IPS DF 4.7 (cell line): Measurements from ENCODE around the gene PPP3R2.
"Not testable (repeated sequence)": the region's sequence is repeated elsewhere in the genome, so short reads cannot be mapped to it uniquely, and the experiment has no call there.

ENCODE experiments used
- DNase-seq: peaks from one replicate; pipeline ENCODE4 v3.0.0-alpha.2; 2013; ENCODE audit warnings: low spot score; ENCODE audit errors: extremely low read depth

PPP3R2 gene

GRCh38 chr9:101590074-101590473, 4.7 kb downstream of the PPP3R2 start:
- DNase-seq: not testable (repeated sequence)

- no peak for DNase-seq
These were observed 7.3 kb downstream of the PPP3R2 start for GRCh38 chr9:101587332-101588043.

DNA sequence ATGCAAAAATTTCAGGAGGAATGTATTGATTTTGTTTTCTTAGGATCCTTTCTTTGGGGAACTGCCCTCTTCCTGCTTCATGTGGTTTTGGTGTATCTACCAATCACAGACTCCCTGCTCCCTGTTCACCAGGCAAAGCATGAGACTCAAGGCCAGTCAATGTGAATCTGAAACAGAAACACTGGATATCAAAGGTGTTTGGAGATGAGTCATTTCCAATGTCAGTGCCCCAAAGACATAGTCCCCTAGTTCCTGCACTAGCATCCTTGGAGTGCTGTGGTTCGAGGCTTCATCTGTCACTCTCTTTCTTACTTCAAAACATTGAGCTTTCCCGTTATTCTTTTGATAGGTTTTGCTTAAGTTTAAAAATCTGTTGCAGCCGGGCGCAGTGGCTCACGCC, 8.1 kb downstream of the PPP3R2 start:
- no peak for DNase-seq

DNA sequence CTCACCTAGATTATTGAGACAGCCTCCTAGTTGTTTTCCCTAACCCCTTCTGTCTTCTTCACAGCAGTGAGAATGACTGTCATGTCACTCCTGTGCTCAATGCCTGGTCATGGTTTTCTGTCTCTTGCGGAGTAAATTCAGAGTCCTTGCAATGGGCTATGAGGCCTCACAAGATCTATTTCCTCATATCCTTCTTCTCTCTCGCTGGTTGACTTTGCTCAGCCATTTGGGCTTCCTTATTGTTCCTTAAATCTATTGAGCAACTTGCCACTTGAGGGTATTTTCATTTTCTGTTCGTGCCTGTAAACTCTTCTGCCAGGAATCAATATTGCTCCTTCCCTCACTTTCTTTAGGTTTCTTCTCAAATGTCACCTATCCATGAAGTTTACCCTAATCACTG, 9.0 kb downstream of the PPP3R2 start:
- DNase-seq: no peak

DNA sequence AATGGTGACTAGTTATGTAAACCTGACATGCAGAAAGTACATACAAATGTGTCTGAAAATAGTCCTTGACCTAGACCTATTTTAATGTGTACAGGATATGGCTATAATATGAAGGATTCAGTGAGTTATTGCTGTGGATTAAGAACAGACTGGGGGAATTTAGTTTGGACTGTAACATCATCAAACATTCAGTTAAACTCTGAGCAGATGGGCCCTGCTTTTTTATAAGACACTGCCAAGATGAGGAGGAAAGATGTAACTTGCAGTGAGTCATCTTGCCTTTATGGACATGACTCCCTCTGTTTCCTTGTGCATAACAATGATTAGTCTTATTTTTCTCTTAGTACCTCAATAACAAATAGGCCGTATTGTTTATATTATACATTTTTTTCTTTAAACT, 12.2 kb downstream of the PPP3R2 start:
- no peak for DNase-seq

- no peak for DNase-seq
These were observed 14.8 kb downstream of the PPP3R2 start for GRCh38 chr9:101579711-101580545.

- DNase-seq: no peak
These were observed 16.4 kb downstream of the PPP3R2 start for GRCh38 chr9:101578378-101578777.

GRCh38 chr9:101574731-101575333, 19.9 kb downstream of the PPP3R2 start:
- DNase-seq: no peak

DNA sequence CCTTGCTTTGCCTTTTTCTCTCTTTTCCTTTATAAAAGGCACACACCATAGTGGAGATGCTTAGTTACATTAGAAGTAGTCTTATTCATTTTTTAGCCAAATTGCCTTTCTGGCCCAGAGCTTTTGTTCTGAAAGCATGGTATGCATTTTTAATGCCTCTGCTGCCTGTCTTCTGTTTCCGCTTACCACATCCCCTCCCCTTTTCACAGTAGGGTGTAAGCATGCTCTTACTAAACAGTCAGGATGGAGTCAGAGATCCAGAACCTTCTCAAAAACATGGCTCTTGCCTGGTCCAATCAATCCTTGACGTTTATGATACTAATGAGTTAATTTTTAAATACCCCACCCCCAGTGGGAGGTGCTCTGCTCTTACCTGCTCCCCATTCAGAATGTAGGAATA, 22.5 kb downstream of the PPP3R2 start:
- DNase-seq: no peak

DNA sequence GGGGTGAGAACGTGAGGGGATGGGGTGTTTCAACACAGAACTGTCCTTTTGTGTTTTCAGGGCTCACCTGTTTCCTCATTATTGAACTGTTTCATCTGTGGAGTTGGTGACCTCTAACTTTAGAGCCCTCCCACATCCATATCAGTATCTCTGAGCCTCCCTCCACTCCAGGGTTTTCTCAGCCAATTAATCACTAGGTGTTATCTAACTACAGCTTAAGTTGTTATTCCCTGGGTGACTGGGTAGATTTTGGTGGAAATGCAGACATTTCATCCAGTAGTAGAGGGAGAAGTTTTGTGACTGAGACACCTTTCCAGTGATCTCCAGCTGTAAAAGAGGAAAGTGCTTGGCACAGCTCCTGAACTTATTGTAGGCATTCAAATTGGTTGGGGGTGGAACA, 23.7 kb downstream of the PPP3R2 start:
- DNase-seq: no peak

GRCh38 chr9:101569741-101570501, 24.8 kb downstream of the PPP3R2 start:
- DNase-seq: no peak

- no peak for DNase-seq
These were observed 26.9 kb downstream of the PPP3R2 start for GRCh38 chr9:101567725-101568350.

GRCh38 chr9:101566904-101567724, 27.7 kb downstream of the PPP3R2 start:
- DNase-seq: no peak

DNA sequence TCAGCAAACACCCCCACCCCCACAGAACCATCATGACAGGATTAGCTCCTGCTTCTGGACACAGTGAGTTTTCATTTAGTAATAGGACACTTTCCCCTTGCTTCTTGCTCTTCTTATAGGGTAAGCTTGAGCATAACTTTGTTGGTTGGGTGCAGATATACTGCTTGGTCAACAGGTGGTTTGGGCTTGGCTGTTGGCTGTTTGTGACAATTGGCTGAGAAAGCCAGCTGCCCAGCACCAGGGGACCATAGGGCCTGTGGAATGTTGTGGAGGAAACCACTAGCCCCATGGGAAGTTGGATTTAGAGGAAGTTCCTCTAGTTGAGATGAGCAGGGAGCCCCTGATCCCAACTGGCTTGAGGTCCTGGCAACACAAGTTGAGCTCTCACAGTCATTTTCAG, 30.5 kb downstream of the PPP3R2 start:
- DNase-seq: no peak

- DNase-seq: no peak
These were observed 31.8 kb downstream of the PPP3R2 start for GRCh38 chr9:101562966-101563365.

- no peak for DNase-seq
These were observed 33.0 kb downstream of the PPP3R2 start for GRCh38 chr9:101561740-101562139.

DNA sequence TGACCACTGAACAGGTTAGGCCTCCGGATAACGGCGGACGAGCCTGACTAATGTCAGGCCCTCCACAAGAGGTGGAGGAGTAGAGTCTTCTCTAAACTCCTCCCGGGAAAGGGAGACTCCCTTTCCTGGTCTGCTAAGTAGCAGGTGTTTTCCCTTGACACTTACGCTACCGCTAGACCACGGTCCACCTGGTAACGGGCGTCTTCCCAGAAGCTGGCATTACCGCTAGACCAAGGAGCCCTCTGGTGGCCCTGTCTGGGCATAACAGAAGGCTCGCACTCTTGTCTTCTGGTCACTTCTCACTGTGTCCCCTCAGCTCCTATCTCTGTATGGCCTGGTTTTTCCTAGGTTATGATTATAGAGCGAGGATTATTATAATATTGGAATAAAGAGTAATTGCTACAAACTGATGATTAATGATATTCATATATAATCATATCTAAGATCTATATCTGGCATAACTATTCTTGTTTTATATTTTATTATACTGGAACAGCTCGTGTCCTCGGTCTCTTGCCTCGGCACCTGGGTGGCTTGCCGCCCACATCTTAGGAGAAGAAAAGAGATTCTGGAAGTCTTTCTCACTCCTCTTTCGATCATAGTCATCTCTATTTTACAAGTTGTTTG, 45.2 kb downstream of the PPP3R2 start:
- not testable (repeated sequence) for DNase-seq

DNA sequence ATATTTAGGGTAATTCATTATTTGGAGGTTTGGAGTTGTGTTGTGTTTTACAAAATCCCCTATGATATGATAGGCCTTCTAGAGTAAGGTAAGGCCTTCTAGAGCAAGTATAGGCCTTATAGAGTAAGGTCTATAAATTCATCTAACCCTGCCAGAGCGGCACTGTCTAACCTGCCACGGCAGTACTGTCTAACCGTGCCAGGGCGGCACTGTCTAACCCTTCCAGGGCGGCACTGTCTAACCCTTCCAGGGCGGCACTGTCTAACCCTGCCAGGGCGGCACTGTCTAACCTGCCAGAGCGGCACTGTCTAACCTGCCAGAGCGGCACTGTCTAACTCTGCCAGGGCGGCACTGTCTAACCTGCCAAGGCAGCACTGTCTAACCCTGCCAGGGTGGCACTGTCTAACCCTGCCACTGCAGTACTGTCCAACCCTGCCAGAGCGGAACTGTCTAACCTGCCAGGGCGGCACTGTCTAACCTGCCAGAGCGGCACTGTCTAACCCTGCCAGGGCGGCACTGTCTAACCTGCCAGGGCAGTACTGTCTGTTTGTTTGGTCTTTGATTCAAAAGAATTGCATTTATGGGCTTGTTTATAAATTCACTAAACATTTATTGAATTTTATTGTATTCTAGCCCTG, 51.6 kb downstream of the PPP3R2 start:
- DNase-seq: no peak
